Calu3 (cell line): ENCODE results near the gene LOXL1. TPM values are rescaled to one million over a fixed set of nuclear protein-coding genes. Genes with fewer than 3 reads are reported as not detected.
"Not testable (repeated sequence)": the region's sequence is repeated elsewhere in the genome, so short reads cannot be mapped to it uniquely, and the experiment has no call there.

Experiments
- BruUV-seq: library from RNA; stranded (reverse); fragments of 400-500 nt; replicated peaks from 2 replicates; lab custom pipeline; 2021; lab: Mats Ljungman, UMichigan
- CTCF ChIA-PET: fragments of 300-600 bp; sonication (Branson Sonifier 250); formaldehyde crosslinking; loops from one replicate; lab custom pipeline; 2022; ENCODE audit warnings: antibody characterized with exemption; lab: Charles Lee
- DNase-seq: peaks from one replicate; pipeline ENCODE4 v3.0.0; 2022
- H3K27ac Mint-ChIP-seq: one replicate; pipeline ENCODE4 v1.8.0; 2022; ENCODE audit warnings: mixed read lengths; ENCODE audit not compliant: unreplicated experiment
- H3K27me3 Mint-ChIP-seq: one replicate; pipeline ENCODE4 v1.8.0; 2022; ENCODE audit warnings: mixed read lengths; ENCODE audit not compliant: unreplicated experiment
- H3K36me3 Mint-ChIP-seq: one replicate; pipeline ENCODE4 v1.8.0; 2022; ENCODE audit warnings: mild to moderate bottlenecking, moderate library complexity, mixed read lengths; ENCODE audit not compliant: insufficient read depth, unreplicated experiment
- H3K4me1 Mint-ChIP-seq: one replicate; pipeline ENCODE4 v1.8.0; 2022; ENCODE audit warnings: mild to moderate bottlenecking, low read depth, mixed read lengths; ENCODE audit not compliant: unreplicated experiment
- H3K4me3 Mint-ChIP-seq: one replicate; pipeline ENCODE4 v1.8.0; 2022; ENCODE audit warnings: mild to moderate bottlenecking, low read depth, moderate library complexity, mixed read lengths; ENCODE audit not compliant: unreplicated experiment
- H3K9me3 Mint-ChIP-seq: one replicate; pipeline ENCODE4 v1.8.0; 2022; ENCODE audit warnings: low read depth, mixed read lengths; ENCODE audit not compliant: unreplicated experiment
- intact Hi-C: fragments of 100-400 bp; cut with micrococcal nuclease; formaldehyde crosslinking; loops from one replicate; pipeline ENCODE4 v1.10.0; 2022; ENCODE audit not compliant: unreplicated experiment
- total RNA-seq: library from RNA; stranded (reverse); gene quantifications from 2 replicates; pipeline ENCODE4 v1.2.3, GENCODE V29; 2022
- TF ChIP-seq, protein P1 (sequence below): fragments of 200-600 bp; IDR thresholded peaks from one replicate; pipeline ENCODE4 v1.8.0; 2022; ENCODE audit warnings: antibody characterized with exemption; ENCODE audit not compliant: unreplicated experiment

The LOXL1 gene
- total RNA-seq, 1 experiment from 2014 or later = 2.1 TPM

DNA sequence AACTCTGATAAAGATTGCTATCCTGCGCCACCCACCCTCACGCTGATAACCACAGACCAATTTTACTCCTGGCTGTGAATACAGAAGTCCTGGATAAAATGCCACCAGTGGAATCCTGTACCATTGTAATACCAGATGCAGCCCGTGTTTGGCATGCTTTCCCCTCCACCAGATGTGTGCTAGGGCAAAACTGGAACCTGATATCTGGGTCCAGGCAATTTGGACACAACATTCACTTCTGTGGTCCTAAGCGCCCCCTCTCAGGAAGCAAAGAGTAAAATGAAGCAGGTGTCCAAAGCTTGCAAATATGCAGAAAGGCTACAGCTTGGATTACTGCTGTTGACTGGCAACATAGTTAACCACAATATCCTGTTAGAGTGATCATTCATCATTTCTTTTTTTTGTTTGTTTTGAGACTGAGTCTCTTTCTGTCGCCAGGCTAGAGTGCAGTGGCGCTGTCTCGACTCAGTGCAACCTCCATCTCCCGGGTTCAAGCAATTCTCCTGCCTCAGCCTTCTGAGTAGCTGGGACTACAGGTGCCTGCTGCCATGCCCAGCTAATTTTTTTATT lies 32.8 kb downstream of the LOXL1 start:
- CTCF ChIA-PET = interaction anchor here (0.9 to 1.4 kb wide), 4 partner anchors 14 to 52 kb away, joined by 3 to 9 read pairs (median 6); no protein-coding TSS in a partner anchor
- H3K4me1 Mint-ChIP-seq = peaks cover 41% of the 10 kb centered on the region
- H3K9me3 Mint-ChIP-seq = no peaks in the 10 kb centered on the region
- intact Hi-C loops = no loop called here
- no peak overlapping the region for H3K27ac Mint-ChIP-seq
- no peak overlapping the region for H3K4me3 Mint-ChIP-seq
- DNase-seq = no peak
- no peaks in the 10 kb centered on the region for H3K27me3 Mint-ChIP-seq
- TF ChIP-seq, protein P1, sequence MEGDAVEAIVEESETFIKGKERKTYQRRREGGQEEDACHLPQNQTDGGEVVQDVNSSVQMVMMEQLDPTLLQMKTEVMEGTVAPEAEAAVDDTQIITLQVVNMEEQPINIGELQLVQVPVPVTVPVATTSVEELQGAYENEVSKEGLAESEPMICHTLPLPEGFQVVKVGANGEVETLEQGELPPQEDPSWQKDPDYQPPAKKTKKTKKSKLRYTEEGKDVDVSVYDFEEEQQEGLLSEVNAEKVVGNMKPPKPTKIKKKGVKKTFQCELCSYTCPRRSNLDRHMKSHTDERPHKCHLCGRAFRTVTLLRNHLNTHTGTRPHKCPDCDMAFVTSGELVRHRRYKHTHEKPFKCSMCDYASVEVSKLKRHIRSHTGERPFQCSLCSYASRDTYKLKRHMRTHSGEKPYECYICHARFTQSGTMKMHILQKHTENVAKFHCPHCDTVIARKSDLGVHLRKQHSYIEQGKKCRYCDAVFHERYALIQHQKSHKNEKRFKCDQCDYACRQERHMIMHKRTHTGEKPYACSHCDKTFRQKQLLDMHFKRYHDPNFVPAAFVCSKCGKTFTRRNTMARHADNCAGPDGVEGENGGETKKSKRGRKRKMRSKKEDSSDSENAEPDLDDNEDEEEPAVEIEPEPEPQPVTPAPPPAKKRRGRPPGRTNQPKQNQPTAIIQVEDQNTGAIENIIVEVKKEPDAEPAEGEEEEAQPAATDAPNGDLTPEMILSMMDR = no peak
- BruUV-seq = no TSS peak
- H3K36me3 Mint-ChIP-seq = peaks cover 16% of the 10 kb centered on the region

DNA sequence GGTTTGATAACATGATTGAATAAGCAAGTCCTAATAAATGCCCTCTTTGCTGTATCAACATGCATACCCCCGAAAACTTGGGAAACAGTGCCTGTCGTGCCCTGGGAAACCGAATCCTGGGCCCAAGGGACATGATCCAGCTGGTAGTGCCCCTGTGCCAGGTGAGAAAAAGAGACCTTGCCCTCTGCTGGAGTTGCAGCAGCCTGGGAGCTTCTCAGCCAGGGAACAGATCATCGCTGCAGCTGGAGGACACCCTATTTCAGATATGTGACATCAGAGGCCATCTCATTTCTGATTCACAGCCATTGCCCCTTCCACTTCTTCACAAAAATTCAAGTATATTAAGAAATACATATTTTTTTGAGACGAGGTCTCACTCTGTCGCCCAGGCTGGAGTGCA lies 33.5 kb downstream of the LOXL1 start:
- no peak overlapping the region for H3K4me3 Mint-ChIP-seq
- TF ChIP-seq, protein P1 = no peak
- no peak for DNase-seq
- CTCF ChIA-PET = interaction anchor here (0.6 to 1.3 kb wide), 4 partner anchors 13 to 219 kb away, joined by 3 to 9 read pairs (median 7); no protein-coding TSS in a partner anchor
- no peaks in the 10 kb centered on the region for H3K9me3 Mint-ChIP-seq
- intact Hi-C loops = no loop called here
- H3K27me3 Mint-ChIP-seq = no peaks in the 10 kb centered on the region
- H3K27ac Mint-ChIP-seq = no peak overlapping the region
- H3K4me1 Mint-ChIP-seq = peaks cover 42% of the 10 kb centered on the region
- BruUV-seq = no TSS peak
- H3K36me3 Mint-ChIP-seq = peaks cover 17% of the 10 kb centered on the region

DNA sequence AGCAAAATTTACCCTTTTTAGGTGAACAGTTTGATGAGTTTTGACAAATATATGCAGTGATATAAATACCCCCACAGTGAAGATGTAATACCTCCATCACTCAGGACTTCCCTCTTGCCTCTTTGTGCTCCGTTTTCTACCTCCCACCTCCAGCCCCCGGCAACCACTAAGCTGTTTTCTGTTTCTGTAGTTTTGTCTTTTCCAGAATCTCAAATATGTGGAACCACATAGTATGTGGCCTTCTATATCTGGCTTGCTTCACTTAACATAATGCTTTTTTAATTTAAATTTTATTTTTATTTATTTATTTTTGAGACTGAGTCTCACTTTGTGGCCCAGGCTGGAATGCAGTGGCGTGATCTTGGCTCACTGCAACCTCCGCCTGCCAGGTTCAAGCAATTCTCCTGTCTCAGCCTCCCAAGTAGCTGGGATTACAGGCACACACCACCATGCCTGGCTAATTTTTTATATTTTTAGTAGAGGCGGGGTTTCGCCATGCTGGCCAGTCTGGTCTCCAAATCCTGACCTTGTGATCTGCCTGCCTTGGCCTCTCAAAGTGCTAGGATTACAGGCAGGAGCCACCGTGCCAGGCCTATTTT lies 34.3 kb downstream of the LOXL1 start:
- intact Hi-C loops, H3K27ac Mint-ChIP-seq, H3K27me3 Mint-ChIP-seq, H3K9me3 Mint-ChIP-seq, H3K4me3 Mint-ChIP-seq, DNase-seq, BruUV-seq: not testable (repeated sequence)
- Mint-ChIP-seq H3K4me1 (peaks cover 50% of the 10 kb centered on the region), H3K36me3 (peaks cover 22% of the 10 kb centered on the region)
- CTCF ChIA-PET = interaction anchor here (1.0 to 1.1 kb wide), 2 partner anchors 9 to 219 kb away, joined by 3 read pairs; no protein-coding TSS in a partner anchor

DNA sequence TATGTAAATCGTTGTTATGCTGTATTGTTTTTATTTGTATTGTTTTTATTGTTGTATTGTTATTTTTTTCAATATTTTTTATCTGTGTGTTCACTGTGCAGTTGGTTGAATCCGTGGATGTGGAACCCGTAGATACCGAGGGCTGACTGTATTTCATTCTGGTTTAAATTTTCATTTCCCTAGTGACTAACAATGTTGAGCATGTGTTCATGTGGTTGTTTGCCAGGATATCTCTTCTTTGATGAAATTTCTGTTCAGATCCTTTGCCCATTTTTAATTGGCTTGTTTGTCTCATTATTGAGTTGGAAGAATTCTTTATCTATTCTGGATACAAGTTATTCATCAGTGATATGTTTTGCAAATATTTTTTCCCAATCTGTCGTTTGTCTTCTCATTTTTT lies 36.2 kb downstream of the LOXL1 start:
- Mint-ChIP-seq H3K4me1 (peaks cover 46% of the 10 kb centered on the region), H3K9me3 (no peaks in the 10 kb centered on the region), H3K4me3 (no peak overlapping the region), H3K27ac (no peak overlapping the region), H3K27me3 (no peaks in the 10 kb centered on the region), H3K36me3 (peaks cover 12% of the 10 kb centered on the region)
- DNase-seq = no peak
- no TSS peak for BruUV-seq
- intact Hi-C loops = no loop called here
- TF ChIP-seq, protein P1 = no peak
- CTCF ChIA-PET = no interaction called here

DNA sequence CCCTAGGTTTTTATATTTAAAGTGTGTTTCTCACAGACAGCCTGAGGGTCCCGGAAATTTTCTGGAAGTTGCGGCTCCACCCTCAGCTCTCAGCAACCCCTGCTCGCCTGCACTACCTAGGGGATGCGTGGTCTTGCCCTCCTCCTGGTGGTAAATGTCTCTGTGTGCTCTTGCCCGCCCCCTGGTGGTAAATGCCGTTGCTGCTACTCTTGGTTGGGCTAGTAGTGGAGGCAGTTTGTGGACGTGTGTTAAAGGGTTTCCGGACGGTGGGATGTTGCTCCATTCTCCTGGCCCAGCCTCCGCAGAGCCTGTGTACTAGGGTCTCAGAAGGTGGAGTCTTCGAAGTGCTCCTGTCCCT lies 38.5 kb downstream of the LOXL1 start:
- intact Hi-C loops = no loop called here
- peak overlapping the region; percentile 19 for H3K27ac Mint-ChIP-seq

More for the DNA sequence above, 38.5 kb downstream of the LOXL1 start:
- H3K27me3 Mint-ChIP-seq = no peaks in the 10 kb centered on the region
- no peaks in the 10 kb centered on the region for H3K9me3 Mint-ChIP-seq
- CTCF ChIA-PET = interaction anchor here (0.5 to 3.7 kb wide), 7 partner anchors 8 to 91 kb away, joined by 3 to 52 read pairs (median 5); no protein-coding TSS in a partner anchor
- H3K4me3 Mint-ChIP-seq = no peak overlapping the region
- H3K36me3 Mint-ChIP-seq = peaks cover 7% of the 10 kb centered on the region
- no TSS peak for BruUV-seq
- H3K4me1 Mint-ChIP-seq = peaks cover 23% of the 10 kb centered on the region
- DNase-seq = peak; percentile 91
- TF ChIP-seq, protein P1 = peak; percentile 96
